Ascending aorta (tissue), 2 donors: Measurements from ENCODE around the gene MYLK4. TPM values are rescaled to one million over a fixed set of nuclear protein-coding genes. Genes with fewer than 3 reads are reported as not detected.

Experiments
- DNase-seq, 2 donors: peaks; one replicate each; pipeline ENCODE4 v3.0.0-alpha.2; 2019; ENCODE audit warnings: low spot score in 2 of 2
- H3K27ac ChIP-seq, 2 donors: fragments of 200-600 bp; sonication (generic); one replicate each; pipeline ENCODE4 v1.5.1; 2016 to 2017; ENCODE audit warnings: mild to moderate bottlenecking in 1 of 2
- H3K27me3 ChIP-seq: fragments of 200-600 bp; sonication (generic); one replicate; pipeline ENCODE4 v1.5.1; 2017
- H3K36me3 ChIP-seq, 2 donors: fragments of 200-600 bp; sonication (generic); one replicate each; pipeline ENCODE4 v1.5.1; 2016
- H3K4me1 ChIP-seq, 2 donors: fragments of 200-600 bp; sonication (generic); one replicate each; pipeline ENCODE4 v1.5.1; 2016 to 2017; ENCODE audit warnings: mild to moderate bottlenecking in 1 of 2
- H3K4me3 ChIP-seq, 2 donors: fragments of 200-600 bp; sonication (generic); one replicate each; pipeline ENCODE4 v1.5.1; 2016 to 2017; ENCODE audit warnings: mild to moderate bottlenecking in 1 of 2
- H3K9me3 ChIP-seq, 2 donors: fragments of 200-600 bp; sonication (generic); one replicate each; pipeline ENCODE4 v1.5.1; 2016
- intact Hi-C: fragments of 100-400 bp; cut with DNase I; formaldehyde crosslinking; loops from one replicate; pipeline ENCODE4 v1.15.1; 2023
- total RNA-seq: library from RNA; depleted of rRNA; stranded (reverse); fragments of >200 nt; gene quantifications from one replicate; pipeline ENCODE4 v1.1.0, GENCODE V29; 2016
- TF ChIP-seq, protein P1 (sequence below), 3 experiments: fragments of 200-600 bp in 2 of 3; fragments of 450-650 bp in 1 of 3; sonication (generic) in 2 of 3; IDR thresholded peaks; one replicate each; pipeline ENCODE4 v1.5.1; 2016 to 2019; ENCODE audit warnings: antibody characterized with exemption in 3 of 3, mild to moderate bottlenecking in 1 of 3, moderate library complexity in 1 of 3

Gene MYLK4
- total RNA-seq, 1 donor from 2014 or later = not detected

DNA sequence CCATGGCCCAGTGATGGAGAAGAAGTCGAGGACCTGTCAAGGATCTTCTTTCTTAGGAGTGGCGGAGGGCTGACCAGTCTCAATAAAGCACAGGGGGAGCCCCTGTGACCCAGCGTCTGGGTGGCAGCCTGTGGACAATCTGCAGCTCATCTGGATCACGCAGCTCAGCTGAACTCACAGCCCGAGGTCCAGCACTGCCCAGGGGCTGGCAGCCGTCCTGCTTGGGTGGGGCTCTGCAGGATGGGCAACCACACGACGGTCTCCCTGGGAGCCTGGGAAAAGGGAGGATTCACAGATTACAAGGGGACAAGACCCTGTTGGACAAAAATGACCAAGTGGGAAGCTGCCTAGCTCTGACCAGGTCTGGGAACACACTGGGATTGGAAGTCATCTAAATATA lies 110.8 kb downstream of the MYLK4 start:
- Histone ChIP-seq H3K27me3 (no peaks in the 10 kb centered on the region), H3K36me3 (no peaks in the 10 kb centered on the region), H3K27ac (peak overlapping the region in 1 of 2 donors; percentile 18), H3K4me3 (peak overlapping the region; percentile 13 to 23), H3K4me1 (peaks cover 0 to 10% of the 10 kb centered on the region in 2 donors), H3K9me3 (no peaks in the 10 kb centered on the region)
- TF ChIP-seq, protein P1, sequence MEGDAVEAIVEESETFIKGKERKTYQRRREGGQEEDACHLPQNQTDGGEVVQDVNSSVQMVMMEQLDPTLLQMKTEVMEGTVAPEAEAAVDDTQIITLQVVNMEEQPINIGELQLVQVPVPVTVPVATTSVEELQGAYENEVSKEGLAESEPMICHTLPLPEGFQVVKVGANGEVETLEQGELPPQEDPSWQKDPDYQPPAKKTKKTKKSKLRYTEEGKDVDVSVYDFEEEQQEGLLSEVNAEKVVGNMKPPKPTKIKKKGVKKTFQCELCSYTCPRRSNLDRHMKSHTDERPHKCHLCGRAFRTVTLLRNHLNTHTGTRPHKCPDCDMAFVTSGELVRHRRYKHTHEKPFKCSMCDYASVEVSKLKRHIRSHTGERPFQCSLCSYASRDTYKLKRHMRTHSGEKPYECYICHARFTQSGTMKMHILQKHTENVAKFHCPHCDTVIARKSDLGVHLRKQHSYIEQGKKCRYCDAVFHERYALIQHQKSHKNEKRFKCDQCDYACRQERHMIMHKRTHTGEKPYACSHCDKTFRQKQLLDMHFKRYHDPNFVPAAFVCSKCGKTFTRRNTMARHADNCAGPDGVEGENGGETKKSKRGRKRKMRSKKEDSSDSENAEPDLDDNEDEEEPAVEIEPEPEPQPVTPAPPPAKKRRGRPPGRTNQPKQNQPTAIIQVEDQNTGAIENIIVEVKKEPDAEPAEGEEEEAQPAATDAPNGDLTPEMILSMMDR (IDR thresholded peaks at IDR 0.05) = no peak
- intact Hi-C loops = loop anchor here (10.0 kb wide), 1 partner anchor 205 kb away; the partner anchor contains the start of gene SERPINB1
- DNase-seq = no peak

- H3K27ac ChIP-seq = no peak overlapping the region
- no peaks in the 10 kb centered on the region for H3K27me3 ChIP-seq
- peaks cover 0 to 10% of the 10 kb centered on the region in 2 donors for H3K4me1 ChIP-seq
- DNase-seq = no peak
- intact Hi-C loops = loop anchor here (10.0 kb wide), 1 partner anchor 206 kb away; the partner anchor contains the start of gene SERPINB1
- no peak overlapping the region for H3K4me3 ChIP-seq
- TF ChIP-seq, protein P1 (IDR thresholded peaks at IDR 0.05) = no peak
- no peaks in the 10 kb centered on the region for H3K9me3 ChIP-seq
- H3K36me3 ChIP-seq = no peaks in the 10 kb centered on the region
Observed at GRCh38 chr6:2639167-2639566, 111.6 kb downstream of the MYLK4 start.

DNA sequence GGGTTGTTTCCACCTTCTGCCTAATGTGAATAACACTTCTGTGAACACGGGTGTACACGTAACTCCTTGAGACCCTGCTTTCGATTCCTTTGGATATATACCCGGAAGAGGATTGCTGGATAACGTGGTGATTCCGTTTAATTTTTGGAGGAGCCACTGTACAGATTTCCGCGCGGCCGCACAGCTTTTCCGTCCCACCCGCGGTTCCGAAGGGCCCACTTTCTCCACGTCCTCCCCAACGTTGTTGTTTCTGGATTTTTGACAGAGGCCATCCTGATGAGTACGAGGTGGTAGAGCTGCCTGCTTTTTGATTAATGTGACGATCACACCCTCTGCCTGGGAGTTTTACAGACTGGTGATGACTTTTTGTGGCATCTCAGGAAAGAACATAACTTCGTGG lies 114.0 kb downstream of the MYLK4 start:
- DNase-seq = no peak
- Histone ChIP-seq H3K4me1 (peaks cover 0 to 32% of the 10 kb centered on the region in 2 donors), H3K9me3 (no peaks in the 10 kb centered on the region)

DNA sequence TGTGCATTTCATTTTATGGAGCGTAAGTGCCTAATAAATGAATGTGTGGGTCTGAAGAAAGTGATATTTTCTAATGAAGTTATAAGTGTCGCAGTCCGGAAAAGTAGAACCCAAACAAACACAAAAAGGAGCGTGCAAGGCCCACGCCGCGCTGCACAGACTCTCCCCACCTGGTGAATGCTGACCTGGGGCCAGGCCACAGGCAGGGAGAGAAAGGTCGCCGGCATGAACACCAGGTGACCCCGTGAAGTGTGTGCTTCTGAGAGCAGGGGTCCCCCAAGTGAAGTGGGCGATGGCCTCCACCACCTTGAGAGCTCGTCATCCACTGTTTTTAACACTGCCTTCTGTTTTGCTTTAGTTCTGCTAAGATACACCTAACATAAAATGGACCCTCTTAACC lies 114.8 kb downstream of the MYLK4 start:
- DNase-seq = no peak
- Histone ChIP-seq H3K27ac (no peak overlapping the region), H3K4me3 (no peak overlapping the region), H3K4me1 (peaks cover 0 to 40% of the 10 kb centered on the region in 2 donors), H3K27me3 (no peaks in the 10 kb centered on the region), H3K36me3 (no peaks in the 10 kb centered on the region), H3K9me3 (no peaks in the 10 kb centered on the region)
- TF ChIP-seq, protein P1 (IDR thresholded peaks at IDR 0.05) = no peak
- intact Hi-C loops = loop anchor here (2.0 to 10.0 kb wide), 5 partner anchors 25 to 525 kb away; partner anchors contain the start of gene SERPINB1

More for the DNA sequence above, 114.0 kb downstream of the MYLK4 start:
- Histone ChIP-seq H3K36me3 (no peaks in the 10 kb centered on the region), H3K4me3 (no peak overlapping the region), H3K27ac (no peak overlapping the region), H3K27me3 (no peaks in the 10 kb centered on the region)
- TF ChIP-seq, protein P1 (IDR thresholded peaks at IDR 0.05) = no peak
- intact Hi-C loops = loop anchor here (10.0 kb wide), 1 partner anchor 208 kb away; the partner anchor contains the start of gene SERPINB1

GRCh38 chr6:2634139-2634964 lies 116.4 kb downstream of the MYLK4 start:
- intact Hi-C loops = loop anchor here (1.0 to 10.0 kb wide), 13 partner anchors 24 to 1030 kb away; partner anchors contain the start of genes SERPINB1 and WRNIP1
- no peaks in the 10 kb centered on the region for H3K9me3 ChIP-seq
- H3K36me3 ChIP-seq = no peaks in the 10 kb centered on the region
- peak; percentile 57 to 94 for DNase-seq
- peak overlapping the region; percentile 46 to 58 for H3K4me3 ChIP-seq
- peak overlapping the region; percentile 95 to 96 for H3K27ac ChIP-seq
- no peaks in the 10 kb centered on the region for H3K27me3 ChIP-seq
- peaks cover 0 to 42% of the 10 kb centered on the region in 2 donors for H3K4me1 ChIP-seq
- TF ChIP-seq, protein P1 (IDR thresholded peaks at IDR 0.05) = peak; percentile 98 to 99 (median 99)
